ENCODE data around the gene HSF4.

DNA sequence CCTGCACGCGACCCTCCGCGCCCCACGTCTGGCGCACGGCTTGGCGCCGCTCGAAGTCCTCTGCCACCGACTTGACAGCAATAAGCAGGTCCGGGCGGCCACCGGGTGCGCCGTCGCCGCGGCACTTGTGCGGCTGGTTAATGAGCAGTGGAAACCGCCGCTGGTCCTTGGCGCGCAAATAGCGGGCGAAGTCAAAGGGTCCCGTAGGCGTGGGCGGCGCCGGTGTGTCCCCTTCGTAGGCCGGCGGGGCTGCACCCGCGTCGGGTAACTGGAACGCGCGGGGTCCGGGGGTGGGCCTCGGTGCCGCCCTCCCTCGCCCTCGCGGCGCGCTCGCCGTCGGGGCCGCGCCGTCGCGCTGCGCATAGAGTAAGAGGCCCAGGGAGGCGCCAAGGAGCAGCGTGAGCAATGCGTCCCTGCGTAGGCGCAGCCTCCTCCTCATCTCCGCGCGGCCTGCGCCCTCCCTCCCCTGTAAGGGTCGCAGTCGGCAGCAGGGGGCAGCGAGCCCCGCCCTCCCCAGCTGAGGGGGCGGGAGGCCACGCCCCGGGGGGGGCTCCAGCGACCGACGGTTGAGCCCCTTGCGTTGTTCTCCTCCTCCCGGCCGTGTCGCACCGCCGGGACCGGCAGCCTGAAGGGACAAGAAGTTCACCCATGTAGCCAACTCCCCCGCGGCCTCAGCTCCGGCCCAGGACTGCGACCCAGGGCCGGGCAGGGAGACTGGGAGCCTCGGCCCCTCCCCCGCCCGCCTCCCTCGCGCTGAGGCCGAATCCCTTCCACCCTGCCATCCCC, 14.3 kb upstream of the HSF4 start:
- TF ChIP-seq, protein P1, sequence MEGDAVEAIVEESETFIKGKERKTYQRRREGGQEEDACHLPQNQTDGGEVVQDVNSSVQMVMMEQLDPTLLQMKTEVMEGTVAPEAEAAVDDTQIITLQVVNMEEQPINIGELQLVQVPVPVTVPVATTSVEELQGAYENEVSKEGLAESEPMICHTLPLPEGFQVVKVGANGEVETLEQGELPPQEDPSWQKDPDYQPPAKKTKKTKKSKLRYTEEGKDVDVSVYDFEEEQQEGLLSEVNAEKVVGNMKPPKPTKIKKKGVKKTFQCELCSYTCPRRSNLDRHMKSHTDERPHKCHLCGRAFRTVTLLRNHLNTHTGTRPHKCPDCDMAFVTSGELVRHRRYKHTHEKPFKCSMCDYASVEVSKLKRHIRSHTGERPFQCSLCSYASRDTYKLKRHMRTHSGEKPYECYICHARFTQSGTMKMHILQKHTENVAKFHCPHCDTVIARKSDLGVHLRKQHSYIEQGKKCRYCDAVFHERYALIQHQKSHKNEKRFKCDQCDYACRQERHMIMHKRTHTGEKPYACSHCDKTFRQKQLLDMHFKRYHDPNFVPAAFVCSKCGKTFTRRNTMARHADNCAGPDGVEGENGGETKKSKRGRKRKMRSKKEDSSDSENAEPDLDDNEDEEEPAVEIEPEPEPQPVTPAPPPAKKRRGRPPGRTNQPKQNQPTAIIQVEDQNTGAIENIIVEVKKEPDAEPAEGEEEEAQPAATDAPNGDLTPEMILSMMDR (conservative IDR thresholded peaks at IDR 0.05; ENCODE audit: low read depth, low read length) = no peak; the same call in 1 of the 2 replicates
- TF ChIP-seq NFE2L2 (IDR thresholded peaks at IDR 0.05; ENCODE audit: low read depth, low read length) = no peak
- TF ChIP-seq POLR2A (IDR thresholded peaks at IDR 0.05; ENCODE audit: low read depth, low read length) = no peak
- TF ChIP-seq SMC3 (IDR thresholded peaks at IDR 0.05; ENCODE audit: low read depth, low read length) = no peak
- peak; percentile 42; the same call in 1 of the 2 replicates for TF ChIP-seq MAZ (IDR thresholded peaks at IDR 0.05; ENCODE audit: borderline replicate concordance, low read depth, low read length)
